ENCODE measurements around the gene RYR3.

Gene RYR3

DNA sequence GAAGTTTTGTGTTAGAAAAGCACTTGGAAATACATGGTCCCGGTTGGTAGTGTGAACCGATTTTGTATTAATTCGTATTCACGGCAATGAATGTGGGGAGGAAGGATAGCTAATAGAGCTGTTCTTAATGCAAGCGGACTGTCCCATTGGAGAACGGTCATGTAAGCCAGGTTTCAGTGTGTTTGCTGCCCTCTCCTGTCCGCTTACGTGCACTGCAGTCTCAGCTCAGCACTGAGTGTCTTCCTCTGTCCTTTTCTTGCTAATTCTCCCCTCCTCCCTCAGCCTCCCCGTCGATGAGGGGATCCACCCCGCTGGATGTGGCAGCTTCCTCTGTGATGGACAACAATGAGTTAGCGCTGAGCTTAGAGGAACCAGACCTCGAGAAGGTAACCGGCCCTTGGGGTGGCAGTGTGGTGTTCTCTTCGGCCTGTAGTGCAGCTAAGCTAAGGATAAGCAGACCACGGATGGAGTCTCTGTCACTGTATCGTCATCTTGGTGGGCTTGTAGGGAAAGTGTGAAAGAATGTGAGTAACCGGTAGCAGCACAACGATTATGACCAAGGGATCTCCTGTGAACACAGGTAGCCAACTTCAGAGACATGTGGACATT, 390.0 kb downstream of the RYR3 start:
- Histone ChIP-seq H3K27ac (ENCODE audit: low read depth, low read length) (no peak overlapping the region), H3F3A (ENCODE audit: control insufficient read depth, insufficient read depth) (no peaks in the 10 kb centered on the region), H3K4me3 (ENCODE audit: low read length) (no peak overlapping the region), H3K4me2 (ENCODE audit: low read length) (no peak overlapping the region), H3K36me3 (ENCODE audit: control insufficient read depth, low read length) (no peaks in the 10 kb centered on the region), H3K9me2 (replicated peaks; ENCODE audit: control insufficient read depth, low read length) (no peaks in the 10 kb centered on the region), H3K27me3 (ENCODE audit: control insufficient read depth, low read length) (no peaks in the 10 kb centered on the region), H3K4me1 (ENCODE audit: control insufficient read depth, low read length) (no peaks in the 10 kb centered on the region), H4K20me1 (ENCODE audit: control insufficient read depth, insufficient read depth, low read depth, low read length) (no peaks in the 10 kb centered on the region), H3K9me3 (ENCODE audit: control insufficient read depth, insufficient read depth, low read length) (no peaks in the 10 kb centered on the region), H3K79me2 (ENCODE audit: control insufficient read depth, low read length) (no peaks in the 10 kb centered on the region)
- TF ChIP-seq EZH2phosphoT487 (IDR thresholded peaks at IDR 0.05; ENCODE audit: borderline replicate concordance, low read length): no peak
- TF ChIP-seq, protein P1, sequence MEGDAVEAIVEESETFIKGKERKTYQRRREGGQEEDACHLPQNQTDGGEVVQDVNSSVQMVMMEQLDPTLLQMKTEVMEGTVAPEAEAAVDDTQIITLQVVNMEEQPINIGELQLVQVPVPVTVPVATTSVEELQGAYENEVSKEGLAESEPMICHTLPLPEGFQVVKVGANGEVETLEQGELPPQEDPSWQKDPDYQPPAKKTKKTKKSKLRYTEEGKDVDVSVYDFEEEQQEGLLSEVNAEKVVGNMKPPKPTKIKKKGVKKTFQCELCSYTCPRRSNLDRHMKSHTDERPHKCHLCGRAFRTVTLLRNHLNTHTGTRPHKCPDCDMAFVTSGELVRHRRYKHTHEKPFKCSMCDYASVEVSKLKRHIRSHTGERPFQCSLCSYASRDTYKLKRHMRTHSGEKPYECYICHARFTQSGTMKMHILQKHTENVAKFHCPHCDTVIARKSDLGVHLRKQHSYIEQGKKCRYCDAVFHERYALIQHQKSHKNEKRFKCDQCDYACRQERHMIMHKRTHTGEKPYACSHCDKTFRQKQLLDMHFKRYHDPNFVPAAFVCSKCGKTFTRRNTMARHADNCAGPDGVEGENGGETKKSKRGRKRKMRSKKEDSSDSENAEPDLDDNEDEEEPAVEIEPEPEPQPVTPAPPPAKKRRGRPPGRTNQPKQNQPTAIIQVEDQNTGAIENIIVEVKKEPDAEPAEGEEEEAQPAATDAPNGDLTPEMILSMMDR (IDR thresholded peaks at IDR 0.05; ENCODE audit: low read depth, low read length, poor library complexity, severe bottlenecking): peak; percentile 90

DNA sequence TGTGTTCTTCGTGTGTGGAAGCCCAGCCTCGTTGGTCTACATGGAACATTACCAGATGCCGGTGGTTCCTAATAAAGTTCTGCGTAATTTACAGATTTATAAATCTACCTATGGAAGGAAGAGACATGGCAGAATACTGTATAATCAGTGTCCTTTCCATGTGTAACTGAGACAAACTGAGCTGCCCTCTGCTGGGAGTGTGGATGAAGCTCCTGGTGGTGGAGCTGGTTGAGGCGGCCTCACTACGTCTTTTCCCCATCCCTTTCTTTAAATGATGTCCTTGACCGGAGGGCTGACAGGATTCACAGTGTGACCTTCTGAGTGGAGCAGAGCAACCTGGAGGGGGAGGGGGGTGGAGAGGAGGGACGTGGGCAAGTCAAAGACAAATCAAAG, 390.5 kb downstream of the RYR3 start:
- no peaks in the 10 kb centered on the region for H3K9me2 ChIP-seq (replicated peaks; ENCODE audit: control insufficient read depth, low read length)
- H3K36me3 ChIP-seq (ENCODE audit: control insufficient read depth, low read length): no peaks in the 10 kb centered on the region
- no peaks in the 10 kb centered on the region for H4K20me1 ChIP-seq (ENCODE audit: control insufficient read depth, insufficient read depth, low read depth, low read length)
- no peaks in the 10 kb centered on the region for H3K4me1 ChIP-seq (ENCODE audit: control insufficient read depth, low read length)
- H3K9me3 ChIP-seq (ENCODE audit: control insufficient read depth, insufficient read depth, low read length): no peaks in the 10 kb centered on the region
- no peak overlapping the region for H3K27ac ChIP-seq (ENCODE audit: low read depth, low read length)
- H3K4me3 ChIP-seq (ENCODE audit: low read length): no peak overlapping the region
- H3K79me2 ChIP-seq (ENCODE audit: control insufficient read depth, low read length): no peaks in the 10 kb centered on the region
- no peaks in the 10 kb centered on the region for H3K27me3 ChIP-seq (ENCODE audit: control insufficient read depth, low read length)
- no peak for TF ChIP-seq EZH2phosphoT487 (IDR thresholded peaks at IDR 0.05; ENCODE audit: borderline replicate concordance, low read length)
- no peak overlapping the region for H3K4me2 ChIP-seq (ENCODE audit: low read length)
- no peaks in the 10 kb centered on the region for H3F3A ChIP-seq (ENCODE audit: control insufficient read depth, insufficient read depth)

DNA sequence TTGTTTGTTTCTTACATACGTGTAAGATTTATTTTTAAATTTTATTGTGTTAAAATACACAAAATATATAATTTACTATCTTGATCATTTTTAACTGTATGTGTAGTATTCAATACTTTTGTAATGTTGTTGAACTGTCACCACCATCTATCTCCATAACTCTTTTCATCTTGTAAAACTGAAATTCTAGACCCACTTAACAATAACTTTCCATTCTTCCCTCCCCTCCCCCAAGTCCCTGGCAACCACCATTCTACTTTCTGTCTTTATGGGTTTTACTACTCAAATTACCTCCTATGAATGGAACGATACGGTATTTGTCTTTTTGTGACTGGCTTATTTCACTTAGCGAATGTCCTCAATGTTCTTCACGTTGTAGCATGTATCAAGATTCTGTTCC, 395.4 kb downstream of the RYR3 start:
- no peak overlapping the region for H3K27ac ChIP-seq (ENCODE audit: low read depth, low read length)
- no peaks in the 10 kb centered on the region for H4K20me1 ChIP-seq (ENCODE audit: control insufficient read depth, insufficient read depth, low read depth, low read length)
- no peaks in the 10 kb centered on the region for H3K27me3 ChIP-seq (ENCODE audit: control insufficient read depth, low read length)
- no peaks in the 10 kb centered on the region for H3K79me2 ChIP-seq (ENCODE audit: control insufficient read depth, low read length)
- no peaks in the 10 kb centered on the region for H3K9me2 ChIP-seq (replicated peaks; ENCODE audit: control insufficient read depth, low read length)
- H3K4me3 ChIP-seq (ENCODE audit: low read length): no peak overlapping the region
- TF ChIP-seq EZH2phosphoT487 (IDR thresholded peaks at IDR 0.05; ENCODE audit: borderline replicate concordance, low read length): no peak
- H3F3A ChIP-seq (ENCODE audit: control insufficient read depth, insufficient read depth): no peaks in the 10 kb centered on the region
- H3K9me3 ChIP-seq (ENCODE audit: control insufficient read depth, insufficient read depth, low read length): no peaks in the 10 kb centered on the region
- H3K36me3 ChIP-seq (ENCODE audit: control insufficient read depth, low read length): no peaks in the 10 kb centered on the region
- no peak overlapping the region for H3K4me2 ChIP-seq (ENCODE audit: low read length)
- no peaks in the 10 kb centered on the region for H3K4me1 ChIP-seq (ENCODE audit: control insufficient read depth, low read length)

DNA sequence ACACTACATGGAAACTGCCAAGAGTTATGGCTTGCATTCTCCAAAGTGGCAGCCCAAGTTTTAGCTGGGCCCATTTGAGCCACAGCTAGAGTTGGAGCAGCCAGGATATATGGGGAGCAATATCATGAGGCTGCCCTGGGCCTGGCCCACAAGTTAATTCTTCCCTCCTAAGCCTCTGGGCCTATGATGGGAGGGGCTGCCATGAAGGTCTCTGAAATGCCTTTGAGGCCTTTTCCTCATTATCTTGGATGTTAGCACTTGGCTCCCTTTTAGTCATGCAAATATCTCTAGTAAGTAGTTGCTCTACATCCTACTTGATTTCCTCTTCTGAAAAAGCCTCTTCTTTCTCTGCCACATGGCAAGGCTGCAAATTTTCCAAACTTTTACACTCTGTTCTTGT, 400.0 kb downstream of the RYR3 start:
- no peaks in the 10 kb centered on the region for H3F3A ChIP-seq (ENCODE audit: control insufficient read depth, insufficient read depth)
- H3K27me3 ChIP-seq (ENCODE audit: control insufficient read depth, low read length): no peaks in the 10 kb centered on the region
- no peaks in the 10 kb centered on the region for H3K9me3 ChIP-seq (ENCODE audit: control insufficient read depth, insufficient read depth, low read length)
- H3K4me1 ChIP-seq (ENCODE audit: control insufficient read depth, low read length): no peaks in the 10 kb centered on the region
- no peaks in the 10 kb centered on the region for H3K36me3 ChIP-seq (ENCODE audit: control insufficient read depth, low read length)
- no peaks in the 10 kb centered on the region for H4K20me1 ChIP-seq (ENCODE audit: control insufficient read depth, insufficient read depth, low read depth, low read length)
- no peaks in the 10 kb centered on the region for H3K79me2 ChIP-seq (ENCODE audit: control insufficient read depth, low read length)
- no peak overlapping the region for H3K4me2 ChIP-seq (ENCODE audit: low read length)
- H3K9me2 ChIP-seq (replicated peaks; ENCODE audit: control insufficient read depth, low read length): no peaks in the 10 kb centered on the region
- TF ChIP-seq, protein P1 (IDR thresholded peaks at IDR 0.05; ENCODE audit: low read depth, low read length, poor library complexity, severe bottlenecking): no peak
- no peak for TF ChIP-seq EZH2phosphoT487 (IDR thresholded peaks at IDR 0.05; ENCODE audit: borderline replicate concordance, low read length)
- H3K4me3 ChIP-seq (ENCODE audit: low read length): no peak overlapping the region
- H3K27ac ChIP-seq (ENCODE audit: low read depth, low read length): no peak overlapping the region

All from DOHH2 (cell line).